Stomach (tissue), 9 donors: ENCODE results near the gene CHMP4B. TPM values are rescaled to one million over a fixed set of nuclear protein-coding genes. Genes with fewer than 3 reads are reported as not detected.

Experiments
- DNase-seq, 2 donors: peaks; one replicate each; pipeline versions ENCODE4 v3.0.0 to v3.0.0-alpha.2; 2013 to 2019
- H3K27ac ChIP-seq, 5 donors: fragments of 200-600 bp in 4 of 5; sonication (generic) in 4 of 5; one replicate each; pipeline ENCODE4 v1.5.1; 2013 to 2019; ENCODE audit warnings: mild to moderate bottlenecking in 1 of 5, moderate library complexity in 1 of 5
- H3K27me3 ChIP-seq, 3 donors: fragments of 200-600 bp; sonication (generic); one replicate each; pipeline ENCODE4 v1.5.1; 2017 to 2019; ENCODE audit warnings: mixed run types in 1 of 3
- H3K36me3 ChIP-seq, 4 donors: fragments of 200-600 bp; sonication (generic); 1 replicate in 3 of 4; 2 replicates in 1 of 4; pipeline ENCODE4 v1.5.1; 2016 to 2019
- H3K4me1 ChIP-seq, 4 donors: fragments of 200-600 bp; sonication (generic); one replicate each; pipeline ENCODE4 v1.5.1; 2016 to 2019
- H3K4me3 ChIP-seq, 4 donors: fragments of 200-600 bp; sonication (generic) in 3 of 4; one replicate each; pipeline ENCODE4 v1.5.1; 2016 to 2019; ENCODE audit warnings: mild to moderate bottlenecking in 1 of 4
- H3K9me3 ChIP-seq, 4 donors: fragments of 200-600 bp; sonication (generic); one replicate each; pipeline ENCODE4 v1.5.1; 2016 to 2019
- CTCF ChIP-seq, 7 experiments: fragments of 450-650 bp in 4 of 7; fragments of 200-600 bp in 3 of 7; sonication (generic) in 3 of 7; IDR thresholded peaks; one replicate each; pipeline ENCODE4 v1.5.1; 2016 to 2019; ENCODE audit warnings: antibody characterized with exemption in 7 of 7, control low read depth in 2 of 7, mild to moderate bottlenecking in 1 of 7
- EP300 ChIP-seq: sonication (generic); formaldehyde crosslinking; IDR thresholded peaks from one replicate; pipeline ENCODE4 v1.6.1; 2017; ENCODE audit warnings: antibody characterized with exemption
- POLR2A ChIP-seq, 4 donors: fragments of 450-650 bp; IDR thresholded peaks; one replicate each; pipeline ENCODE4 v1.6.1; 2016; ENCODE audit warnings: antibody characterized with exemption in 4 of 4, control low read depth in 2 of 4, mild to moderate bottlenecking in 1 of 4, moderate library complexity in 1 of 4
- POLR2AphosphoS5 ChIP-seq, 3 donors: sonication (generic); formaldehyde crosslinking; IDR thresholded peaks; one replicate each; pipeline ENCODE4 v1.6.1; 2016; ENCODE audit warnings: antibody characterized with exemption in 3 of 3
- WGBS, 5 donors: extraction: QIAGEN DNeasy Blood & Tissue Kit in 3 of 5; methylation state at CpG; one replicate each; pipeline versions ENCODE4 v1.1.5 to v1.1.7; 2013 to 2018; 5-methylcytosine and 5-hydroxymethylcytosine counted together
- intact Hi-C: fragments of 100-400 bp; cut with DNase I; formaldehyde crosslinking; loops from one replicate; pipeline ENCODE4 v1.15.1; 2023; ENCODE audit warnings: low total_unique reads
- polyA plus RNA-seq, 3 donors: library from polyadenylated mRNA; stranded (reverse); fragments of 200-250 nt; gene quantifications; one replicate each; pipeline ENCODE4 v1.2.3, GENCODE V29; 2013
- total RNA-seq, 5 donors: library from RNA; depleted of rRNA; stranded (reverse); fragments of >200 nt; gene quantifications; one replicate each; pipeline versions ENCODE4 v1.1.0 to v1.2.3, GENCODE V29; 2014 to 2016
- donor health status: healthy with polysubstance abuse.
- donor health status: Bipolar disorder and iron deficiency.
- donor health status: healthy.

CHMP4B gene
- total and polyA plus RNA-seq, 8 donors: 48.4 to 166 (median 98.5) TPM

- DNase-seq: no peak
- H3K36me3 ChIP-seq: peaks cover 18 to 40% (median 39%) of the 10 kb centered on the region in 4 donors
- intact Hi-C loops: no loop called here
- H3K4me3 ChIP-seq: no peak overlapping the region
- TF ChIP-seq POLR2AphosphoS5 (IDR thresholded peaks at IDR 0.05) (no peak), EP300 (no peak), POLR2A (IDR thresholded peaks at IDR 0.05) (no peak), CTCF (IDR thresholded peaks at IDR 0.05) (no peak)
- no peaks in the 10 kb centered on the region for H3K9me3 ChIP-seq
- H3K27me3 ChIP-seq: no peaks in the 10 kb centered on the region
- peaks cover 34 to 68% (median 51%) of the 10 kb centered on the region in 4 donors for H3K4me1 ChIP-seq
- no peak overlapping the region for H3K27ac ChIP-seq
Measured at GRCh38 chr20:33847006-33847405, 35.9 kb downstream of the CHMP4B start.

- TF ChIP-seq CTCF (IDR thresholded peaks at IDR 0.05): no peak
- TF ChIP-seq EP300: no peak
- TF ChIP-seq POLR2AphosphoS5 (IDR thresholded peaks at IDR 0.05): no peak
- no peak for TF ChIP-seq POLR2A (IDR thresholded peaks at IDR 0.05)
- DNase-seq: no peak
- Histone ChIP-seq H3K4me1 (peaks cover 21 to 54% (median 37%) of the 10 kb centered on the region in 4 donors), H3K36me3 (peaks cover 32 to 54% (median 53%) of the 10 kb centered on the region in 4 donors), H3K27me3 (no peaks in the 10 kb centered on the region), H3K27ac (no peak overlapping the region), H3K4me3 (no peak overlapping the region), H3K9me3 (no peaks in the 10 kb centered on the region)
- intact Hi-C loops: no loop called here
- 95 to 96% (median 95%) methylated on average over 19 of the region's 19 CpGs for WGBS, 5 donors
Measured at GRCh38 chr20:33848391-33848790, 37.2 kb downstream of the CHMP4B start.

- no peak overlapping the region for H3K4me3 ChIP-seq
- H3K4me1 ChIP-seq: peaks cover 10 to 38% (median 25%) of the 10 kb centered on the region in 4 donors
- intact Hi-C loops: no loop called here
- H3K27me3 ChIP-seq: no peaks in the 10 kb centered on the region
- H3K36me3 ChIP-seq: peaks cover 43 to 72% (median 71%) of the 10 kb centered on the region in 4 donors
- no peaks in the 10 kb centered on the region for H3K9me3 ChIP-seq
- 66 to 82% (median 73%) methylated on average over 3 of the region's 3 CpGs for WGBS, 5 donors
- TF ChIP-seq CTCF (IDR thresholded peaks at IDR 0.05) (no peak), POLR2A (IDR thresholded peaks at IDR 0.05) (no peak), EP300 (no peak), POLR2AphosphoS5 (IDR thresholded peaks at IDR 0.05) (no peak)
- no peak overlapping the region for H3K27ac ChIP-seq
- DNase-seq: no peak
Measured at GRCh38 chr20:33850159-33850558, 39.0 kb downstream of the CHMP4B start.

GRCh38 chr20:33851842-33852466 is 40.8 kb downstream of the CHMP4B start:
- Histone ChIP-seq H3K27me3 (no peaks in the 10 kb centered on the region), H3K4me1 (peaks cover 2 to 20% (median 10%) of the 10 kb centered on the region in 4 donors), H3K4me3 (no peak overlapping the region), H3K9me3 (no peaks in the 10 kb centered on the region), H3K27ac (no peak overlapping the region), H3K36me3 (peaks cover 50 to 90% (median 89%) of the 10 kb centered on the region in 4 donors)
- TF ChIP-seq POLR2AphosphoS5 (IDR thresholded peaks at IDR 0.05) (no peak), POLR2A (IDR thresholded peaks at IDR 0.05) (no peak), CTCF (IDR thresholded peaks at IDR 0.05) (no peak), EP300 (no peak)
- no peak for DNase-seq
- 90 to 94% (median 92%) methylated on average over 13 of the region's 13 CpGs for WGBS, 5 donors
- intact Hi-C loops: no loop called here
